HG03039 (cell line): ENCODE results near the gene RNU11.
"Not testable (repeated sequence)": the region's sequence is repeated elsewhere in the genome, so short reads cannot be mapped to it uniquely, and the experiment has no call there.

Experiments used
- ATAC-seq: cut with Tn5 transposase; IDR thresholded peaks from one replicate; pipeline ENCODE4 v1.9.1; 2021; ENCODE audit warnings: mild to moderate bottlenecking, moderate library complexity; ENCODE audit not compliant: unreplicated experiment

The RNU11 gene

GRCh38 chr1:28656335-28656734, 7.9 kb downstream of the RNU11 start:
- no peak for ATAC-seq

- ATAC-seq = no peak
Measured at GRCh38 chr1:28663871-28664470, 15.6 kb downstream of the RNU11 start.

GRCh38 chr1:28666806-28667205, 18.4 kb downstream of the RNU11 start:
- no peak for ATAC-seq

DNA sequence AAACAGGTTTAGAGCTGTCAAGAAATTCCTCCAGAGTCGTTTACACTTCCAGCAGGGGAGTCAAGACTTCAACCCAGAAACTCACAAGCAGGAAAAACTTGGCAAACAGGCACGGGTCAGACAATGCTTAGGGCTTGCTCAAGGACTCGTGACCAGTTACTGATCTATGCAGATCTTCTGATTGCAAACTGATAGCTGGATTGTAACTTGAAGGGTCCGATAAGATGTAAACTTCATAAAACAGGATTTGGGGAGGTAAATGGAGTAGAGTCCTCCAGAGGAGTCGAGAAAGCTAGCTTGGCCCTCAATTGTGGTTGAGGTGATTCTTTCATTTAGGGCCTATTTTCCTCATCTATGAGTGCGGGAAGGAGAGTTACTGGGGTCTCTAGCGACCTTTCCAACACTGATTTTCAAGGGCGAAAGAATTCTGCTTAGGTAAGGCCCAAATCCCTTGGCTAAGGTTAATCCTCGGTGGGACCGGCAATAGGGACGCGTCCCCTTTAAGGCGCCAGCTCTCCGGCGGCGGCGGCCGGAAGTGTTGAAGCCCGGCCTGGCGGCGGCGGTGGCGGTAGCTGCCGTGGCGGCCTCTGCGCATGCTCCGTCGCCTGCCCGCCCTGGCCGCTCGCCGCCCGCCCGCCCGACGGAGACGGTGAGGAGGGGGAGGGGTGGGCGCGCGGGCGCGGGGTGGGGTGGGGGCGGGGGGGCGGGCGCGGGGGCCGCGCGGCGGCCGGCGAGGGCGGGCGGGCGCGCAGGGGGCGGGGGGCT, 20.0 kb downstream of the RNU11 start, which contains the start of gene GMEB1:
Gene GMEB1 (plus strand): TSS at position 594 of the 765 bp plus-strand sequence. CDS start 14,829 bp downstream, outside the sequence.
- peak; percentile 69 for ATAC-seq

DNA sequence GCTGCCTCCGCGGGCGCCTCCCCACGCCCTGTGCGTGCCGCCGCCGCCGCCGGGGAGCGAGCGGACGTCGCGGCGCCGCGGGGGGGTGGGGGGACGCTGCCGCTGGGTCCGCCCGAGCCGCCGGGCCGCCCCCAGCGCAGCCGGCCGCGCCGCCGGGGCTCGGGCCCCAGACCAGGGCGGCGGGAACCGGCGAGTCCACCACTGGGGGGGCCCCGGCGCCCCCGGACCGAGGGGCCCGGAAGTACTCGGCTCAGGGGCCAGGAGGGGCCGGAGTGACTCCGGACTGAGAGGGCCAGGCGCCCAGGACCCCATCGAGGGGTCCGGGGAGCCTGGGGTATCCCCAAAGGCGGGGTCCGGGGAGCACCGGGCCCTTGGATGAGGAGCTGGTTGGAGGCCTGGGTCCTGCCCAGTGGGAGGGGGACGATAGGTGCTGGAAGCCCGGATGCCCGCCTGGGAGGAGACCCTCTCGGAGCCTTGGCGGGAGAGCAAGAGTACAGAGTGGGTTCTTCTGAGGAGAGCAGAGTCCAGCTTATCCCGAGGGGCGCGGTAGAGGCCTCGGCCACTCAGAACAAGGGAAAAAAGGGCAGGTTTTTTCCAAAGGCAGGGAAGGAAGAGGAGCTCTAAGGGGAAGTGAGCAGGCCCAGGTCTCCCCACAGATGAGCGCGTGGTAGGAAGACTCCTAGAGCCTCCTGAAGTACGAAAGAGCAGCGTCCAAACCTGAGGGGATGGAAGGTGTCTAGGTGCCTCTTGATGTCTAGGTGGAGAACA, 20.7 kb downstream of the RNU11 start:
- ATAC-seq = peak; percentile 42

DNA sequence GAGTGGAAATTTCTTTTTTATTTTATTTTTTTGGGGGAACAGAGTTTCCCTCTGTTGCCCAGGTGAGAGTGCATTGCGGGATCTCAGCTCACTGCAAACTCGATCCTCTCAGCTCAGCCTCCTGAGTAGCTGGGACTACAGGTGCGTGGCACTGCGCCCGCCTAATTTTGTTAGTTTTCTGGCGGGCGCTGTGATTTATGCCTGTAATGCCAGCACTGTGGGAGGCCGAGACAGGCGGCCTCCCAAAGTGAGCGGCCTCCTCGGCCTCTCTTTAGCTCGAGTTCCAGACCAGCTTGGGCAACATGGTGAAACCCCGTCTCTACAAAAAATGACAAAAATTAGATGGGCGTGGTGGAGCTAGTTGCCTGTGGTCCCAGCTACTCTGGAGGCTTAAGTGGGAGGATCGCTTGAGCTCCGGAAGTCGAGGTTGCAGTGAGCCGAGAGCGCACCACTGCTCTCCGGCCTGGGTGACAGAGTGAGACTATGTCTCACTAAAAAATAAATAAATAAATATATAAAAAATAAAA, 22.9 kb downstream of the RNU11 start:
- no peak for ATAC-seq

- not testable (repeated sequence) for ATAC-seq
Measured at GRCh38 chr1:28672971-28673370, 24.6 kb downstream of the RNU11 start.

DNA sequence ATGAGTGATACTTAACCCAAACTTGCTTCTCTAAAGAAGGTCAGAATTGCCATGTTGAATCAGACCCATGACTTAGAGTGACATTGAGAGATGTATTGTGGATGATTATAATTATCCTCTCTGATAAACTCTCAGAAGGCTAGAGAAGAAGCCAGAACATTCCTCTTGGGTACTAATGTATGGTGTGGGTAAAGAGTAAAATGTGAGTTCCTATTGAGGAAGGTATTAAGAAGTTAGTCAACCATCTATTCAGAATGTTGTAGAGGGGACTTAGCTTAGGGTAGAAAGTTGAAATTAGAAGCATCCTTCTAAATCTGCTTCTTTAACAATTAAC, 27.5 kb downstream of the RNU11 start:
- ATAC-seq = no peak

DNA sequence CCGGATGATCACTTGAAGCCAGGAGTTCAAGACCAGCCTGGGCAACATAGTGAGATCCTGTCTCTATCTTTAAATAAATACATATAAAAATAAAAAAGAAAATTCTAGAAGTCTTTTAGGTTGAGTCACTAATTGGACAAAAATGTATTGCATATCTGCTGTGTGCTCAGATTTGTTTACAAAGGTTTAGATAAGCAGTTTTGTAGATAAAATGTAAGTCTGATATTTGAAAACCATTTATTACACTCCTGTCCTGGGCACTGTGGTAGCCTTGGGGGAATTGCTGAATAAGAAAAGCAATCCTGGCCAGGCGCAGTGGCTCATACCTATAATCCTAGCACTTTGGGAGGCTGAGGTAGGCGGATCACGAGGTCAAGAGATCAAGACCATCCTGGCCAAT, 31.8 kb downstream of the RNU11 start:
- no peak for ATAC-seq

GRCh38 chr1:28682840-28683239, 34.4 kb downstream of the RNU11 start:
- ATAC-seq = no peak

DNA sequence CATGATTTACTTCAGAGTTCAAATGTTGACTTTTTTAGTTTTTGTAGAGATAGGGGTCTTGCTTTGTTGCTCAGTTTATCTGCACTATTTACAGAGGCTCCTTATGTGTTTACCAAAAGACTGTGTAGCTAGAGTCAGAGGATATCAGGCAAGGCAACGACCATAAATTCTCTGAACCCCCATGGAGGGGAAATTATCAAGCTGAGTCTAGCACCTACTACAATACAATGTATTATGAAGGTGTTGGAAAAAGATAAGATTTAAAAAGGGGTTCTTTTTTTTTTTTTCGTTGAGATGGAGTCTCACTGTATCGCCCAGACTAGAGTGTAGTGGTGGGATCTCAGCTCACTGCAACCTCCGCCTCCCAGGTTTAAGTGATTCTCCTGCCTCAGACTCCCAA, 36.5 kb downstream of the RNU11 start:
- no peak for ATAC-seq

DNA sequence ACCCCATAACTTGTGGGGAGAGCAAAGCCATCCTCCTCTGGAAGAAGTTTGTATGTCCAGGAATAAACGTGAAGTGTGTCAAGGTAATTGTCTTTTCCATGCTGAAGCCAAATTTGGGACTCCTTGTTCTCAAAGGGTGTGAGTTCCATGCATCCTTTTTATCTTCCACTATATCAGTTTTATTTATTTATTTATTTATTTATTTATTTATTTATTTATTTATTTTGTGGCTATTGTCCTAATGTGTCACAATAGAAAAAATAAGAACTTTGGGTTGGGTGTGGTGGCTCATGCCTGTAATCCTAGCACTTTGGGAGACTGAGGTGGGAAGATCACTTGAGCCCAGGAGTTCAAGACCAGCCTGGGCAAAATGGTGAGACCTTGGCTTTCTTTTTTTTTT, 43.2 kb downstream of the RNU11 start:
- ATAC-seq = not testable (repeated sequence)
